ENCODE measurements around the gene BLCAP. TPM values are rescaled to one million over a fixed set of nuclear protein-coding genes. Genes with fewer than 3 reads are reported as not detected.

Gene BLCAP
- total and polyA plus RNA-seq, 2 of the 4 experiments (the other 2 are of a cell fraction): 17.7 to 67.3 TPM

GRCh38 chr20:37484331-37484730 is 43.3 kb downstream of the BLCAP start:
- Histone ChIP-seq H3K27ac (ENCODE audit: insufficient read depth, low read length) (no peak overlapping the region), H4K20me1 (ENCODE audit: insufficient read depth, low read length) (no peaks in the 10 kb centered on the region), H4K5ac (ENCODE audit: low read depth, low read length) (no peak overlapping the region), H3K14ac (replicated peaks; ENCODE audit: low read depth, low read length) (no peak overlapping the region), H3K4me1 (ENCODE audit: control insufficient read depth, insufficient read depth, low read length) (no peaks in the 10 kb centered on the region), H3K9ac (ENCODE audit: low read depth, low read length) (no peak overlapping the region), H3K56ac (ENCODE audit: extremely low read depth, insufficient read depth, low read length) (no peak overlapping the region), H2BK5ac (ENCODE audit: low read depth, low read length, poor library complexity, severe bottlenecking) (no peak overlapping the region), H2BK20ac (ENCODE audit: low read depth, low read length) (no peak overlapping the region), H3K27me3 (ENCODE audit: control insufficient read depth, insufficient read depth, low read length) (peaks cover 32% of the 10 kb centered on the region), H3K4ac (ENCODE audit: low read depth, low read length) (no peak overlapping the region), H3K4me3 (ENCODE audit: insufficient read depth, low read depth, low read length) (no peak overlapping the region), H2BK15ac (ENCODE audit: low read depth, low read length) (no peak overlapping the region), H3K79me1 (ENCODE audit: low read depth in 1 of 2, low read length in 2 of 2) (no peaks in the 10 kb centered on the region), H3K18ac (ENCODE audit: low read depth, low read length) (no peak overlapping the region), H3K9me3 (ENCODE audit: control insufficient read depth, insufficient read depth, low read length) (peaks cover 3% of the 10 kb centered on the region), H4K91ac (ENCODE audit: insufficient read depth, low read depth, low read length) (no peak overlapping the region), H4K8ac (ENCODE audit: low read depth in 2 of 2, low read length in 2 of 2) (no peak overlapping the region), H3K9me1 (ENCODE audit: insufficient read depth, low read length) (no peaks in the 10 kb centered on the region), H2BK120ac (ENCODE audit: low read depth, low read length) (no peak overlapping the region), H2AK5ac (ENCODE audit: low read depth, low read length) (no peak overlapping the region), H2AK9ac (replicated peaks; ENCODE audit: low read depth, low read length, poor library complexity) (no peak overlapping the region), H3K4me2 (ENCODE audit: low read depth, low read length) (no peak overlapping the region), H2AFZ (replicated peaks; ENCODE audit: low read length, poor library complexity) (no peak overlapping the region), H3K23ac (ENCODE audit: low read depth, low read length) (no peak overlapping the region), H3K36me3 (ENCODE audit: control insufficient read depth, insufficient read depth, low read length) (no peaks in the 10 kb centered on the region)
- no CpG with 5 or more reads among the region's 3 CpGs for WGBS, 2 experiments (ENCODE audit: extremely low coverage in 2 of 2, insufficient read length in 1 of 2)
- BruUV-seq (replicated peaks): no TSS peak
- dilution Hi-C loops (cut with HindIII; ENCODE audit: low sequenced_read_pairs, unreplicated experiment) (no loop called here), intact Hi-C loops (cut with micrococcal nuclease) (no loop called here), in situ Hi-C loops (cut with MboI; ENCODE audit: low sequenced_read_pairs) (no loop called here)
- ChIA-PET CTCF (no interaction called here), POLR2A (ENCODE audit: unreplicated experiment) (no interaction called here)
- TF ChIP-seq ELK1 (IDR thresholded peaks at IDR 0.05; ENCODE audit: borderline replicate concordance, low read depth, low read length): no peak
- TF ChIP-seq RFX5 (IDR thresholded peaks at IDR 0.05; ENCODE audit: low read depth, low read length): no peak
- no peak for TF ChIP-seq NFE2L2 (IDR thresholded peaks at IDR 0.05; ENCODE audit: low read depth, low read length)
- no peak for TF ChIP-seq MAFK (IDR thresholded peaks at IDR 0.05; ENCODE audit: low read depth, low read length)
- no peak for TF ChIP-seq MXI1 (IDR thresholded peaks at IDR 0.05; ENCODE audit: borderline replicate concordance, low read depth, low read length)
- DNase-seq (no peak), ATAC-seq (ENCODE audit: low read depth) (no peak)
